Tibial artery (tissue), 4 donors: ENCODE data around the gene TSPAN4.

Source experiments
- DNase-seq, 2 donors: peaks; one replicate each; pipeline ENCODE4 v3.0.0-alpha.2; 2019
- H3K27ac ChIP-seq, 2 donors: fragments of 200-600 bp; sonication (generic) in 1 of 2; 1 replicate in 1 of 2; 2 replicates in 1 of 2; pipeline ENCODE4 v1.5.1; 2018 to 2019; ENCODE audit warnings: mild to moderate bottlenecking in 1 of 2
- H3K27me3 ChIP-seq, 2 donors: fragments of 200-600 bp; sonication (generic) in 1 of 2; one replicate each; pipeline versions ENCODE4 v1.5.1 to v1.6.0; 2016 to 2019
- H3K36me3 ChIP-seq, 3 donors: fragments of 200-600 bp; sonication (generic) in 2 of 3; one replicate each; pipeline ENCODE4 v1.5.1; 2016 to 2019; ENCODE audit warnings: mild to moderate bottlenecking in 2 of 3
- H3K4me1 ChIP-seq, 4 donors: fragments of 200-600 bp; sonication (generic) in 2 of 4; 1 replicate in 3 of 4; 2 replicates in 1 of 4; pipeline ENCODE4 v1.5.1; 2016 to 2019
- H3K4me3 ChIP-seq, 2 donors: fragments of 200-600 bp; sonication (generic) in 1 of 2; 1 replicate in 1 of 2; 2 replicates in 1 of 2; pipeline ENCODE4 v1.5.1; 2018 to 2019; ENCODE audit warnings: mild to moderate bottlenecking in 2 of 2
- H3K9me3 ChIP-seq, 3 donors: fragments of 200-600 bp; sonication (generic) in 1 of 3; one replicate each; pipeline ENCODE4 v1.5.1; 2016 to 2019
- CTCF ChIP-seq, 2 experiments: fragments of 200-600 bp in 1 of 2; fragments of 450-650 bp in 1 of 2; IDR thresholded peaks; one replicate each; pipeline ENCODE4 v1.5.1; 2017 to 2019; ENCODE audit warnings: antibody characterized with exemption in 2 of 2, mild to moderate bottlenecking in 1 of 2, moderate library complexity in 1 of 2
- intact Hi-C: fragments of 100-400 bp; cut with DNase I; formaldehyde crosslinking; loops from one replicate; pipeline ENCODE4 v1.15.0; 2023; ENCODE audit warnings: low total_unique reads

The TSPAN4 gene

GRCh38 chr11:833114-833791, 9.4 kb upstream of the TSPAN4 start:
- H3K4me1 ChIP-seq: peaks cover 0 to 89% (median 68%) of the 10 kb centered on the region in 4 donors
- no peaks in the 10 kb centered on the region for H3K9me3 ChIP-seq
- DNase-seq: no peak
- peak overlapping the region; percentile 66 to 74 for H3K4me3 ChIP-seq
- H3K27ac ChIP-seq: peak overlapping the region; percentile 86 to 88
- H3K36me3 ChIP-seq: peaks cover 21 to 26% (median 26%) of the 10 kb centered on the region in 3 donors
- intact Hi-C loops: no loop called here
- TF ChIP-seq CTCF (IDR thresholded peaks at IDR 0.05): no peak
- H3K27me3 ChIP-seq: peaks cover 0 to 39% of the 10 kb centered on the region in 2 donors

- TF ChIP-seq CTCF (IDR thresholded peaks at IDR 0.05): no peak
- H3K36me3 ChIP-seq: peaks cover 27 to 32% (median 32%) of the 10 kb centered on the region in 3 donors
- peaks cover 0 to 89% (median 68%) of the 10 kb centered on the region in 4 donors for H3K4me1 ChIP-seq
- peak overlapping the region; percentile 66 to 74 for H3K4me3 ChIP-seq
- DNase-seq: peak in 1 of 2 donors; percentile 88
- intact Hi-C loops: no loop called here
- no peaks in the 10 kb centered on the region for H3K9me3 ChIP-seq
- H3K27ac ChIP-seq: peak overlapping the region; percentile 86 to 88
- peaks cover 0 to 33% of the 10 kb centered on the region in 2 donors for H3K27me3 ChIP-seq
Measured at GRCh38 chr11:833849-834311, 8.8 kb upstream of the TSPAN4 start.

GRCh38 chr11:834371-835316, 8.0 kb upstream of the TSPAN4 start:
- no peak for TF ChIP-seq CTCF (IDR thresholded peaks at IDR 0.05)
- H3K9me3 ChIP-seq: no peaks in the 10 kb centered on the region
- H3K27ac ChIP-seq: peak overlapping the region; percentile 86 to 88
- H3K27me3 ChIP-seq: peaks cover 0 to 25% of the 10 kb centered on the region in 2 donors
- peak overlapping the region; percentile 66 to 74 for H3K4me3 ChIP-seq
- H3K4me1 ChIP-seq: peaks cover 0 to 85% (median 63%) of the 10 kb centered on the region in 4 donors
- peak in 1 of 2 donors; percentile 96 for DNase-seq
- peaks cover 35 to 40% (median 40%) of the 10 kb centered on the region in 3 donors for H3K36me3 ChIP-seq
- intact Hi-C loops: no loop called here

- peaks cover 39 to 53% (median 52%) of the 10 kb centered on the region in 3 donors for H3K36me3 ChIP-seq
- H3K9me3 ChIP-seq: no peaks in the 10 kb centered on the region
- no peak overlapping the region for H3K4me3 ChIP-seq
- peak overlapping the region in 1 of 2 donors; percentile 88 for H3K27ac ChIP-seq
- intact Hi-C loops: no loop called here
- TF ChIP-seq CTCF (IDR thresholded peaks at IDR 0.05): no peak
- peaks cover 0 to 83% (median 60%) of the 10 kb centered on the region in 4 donors for H3K4me1 ChIP-seq
- peaks cover 0 to 10% of the 10 kb centered on the region in 2 donors for H3K27me3 ChIP-seq
- no peak for DNase-seq
Measured at GRCh38 chr11:836274-836673, 6.4 kb upstream of the TSPAN4 start.

GRCh38 chr11:836700-837099, 6.0 kb upstream of the TSPAN4 start:
- H3K36me3 ChIP-seq: peaks cover 39 to 53% (median 52%) of the 10 kb centered on the region in 3 donors
- no peak for DNase-seq
- TF ChIP-seq CTCF (IDR thresholded peaks at IDR 0.05): no peak
- H3K9me3 ChIP-seq: no peaks in the 10 kb centered on the region
- intact Hi-C loops: no loop called here
- H3K27ac ChIP-seq: peak overlapping the region in 1 of 2 donors; percentile 88
- H3K4me3 ChIP-seq: no peak overlapping the region
- H3K27me3 ChIP-seq: peaks cover 0 to 8% of the 10 kb centered on the region in 2 donors
- H3K4me1 ChIP-seq: peaks cover 0 to 83% (median 62%) of the 10 kb centered on the region in 4 donors
